Motor neuron (in vitro differentiated cells): ENCODE measurements around the gene ERC2. TPM values are rescaled to one million over a fixed set of nuclear protein-coding genes. Genes with fewer than 3 reads are reported as not detected.

Experiments
- ATAC-seq, 8 experiments: fragments of 200-7000 bp; cut with Tn5 transposase; replicated peaks in 6 of 8; 2 replicates each; pipeline ENCODE4 v1.8.0; 2021; ENCODE audit warnings: mild to moderate bottlenecking in 8 of 8, moderate library complexity in 8 of 8
- H3K27ac ChIP-seq, 2 donors: fragments of 250-450 bp; sonication (Bioruptor Pico); 2 replicates each; pipeline ENCODE4 v1.9.0; 2021; ENCODE audit warnings: antibody characterized with exemption in 2 of 2, mild to moderate bottlenecking in 2 of 2, moderate library complexity in 1 of 2
- H3K4me1 ChIP-seq, 2 donors: fragments of 250-450 bp; sonication (Bioruptor Pico); replicated peaks in 1 of 2; 2 replicates each; pipeline ENCODE4 v1.6.1; 2021; ENCODE audit warnings: antibody characterized with exemption in 2 of 2, mild to moderate bottlenecking in 2 of 2, moderate library complexity in 1 of 2
- H3K4me3 ChIP-seq, 5 donors: fragments of 250-450 bp; sonication (Bioruptor Pico); 2 replicates each; pipeline ENCODE4 v1.9.0; 2021; ENCODE audit warnings: antibody characterized with exemption in 5 of 5, mild to moderate bottlenecking in 5 of 5, moderate library complexity in 4 of 5
- WGBS, 10 experiments: fragments of 450-650 bp; shearing (Covaris generic); methylation state at CpG; one replicate each; pipeline ENCODE4 v1.0.0; 2022; 5-methylcytosine and 5-hydroxymethylcytosine counted together
- in situ Hi-C, 9 experiments: fragments of 400-800 bp; cut with MboI; loops; one replicate each; pipeline ENCODE4 v1.15.0; 2021; ENCODE audit warnings: low sequenced_read_pairs in 9 of 9, low pct_unique_long_range_greater_than_20kb in 2 of 9; ENCODE audit not compliant: unreplicated experiment in 9 of 9
- total RNA-seq, 8 experiments: library from RNA; unstranded; fragments of 300-600 nt; gene quantifications; 2 replicates each; pipeline versions ENCODE4 v1.2.3 to v1.2.4, GENCODE V29; 2022

Gene ERC2
- total RNA-seq, 8 experiments from 2014 or later: 1.0 to 28.0 (median 18.2) TPM

DNA sequence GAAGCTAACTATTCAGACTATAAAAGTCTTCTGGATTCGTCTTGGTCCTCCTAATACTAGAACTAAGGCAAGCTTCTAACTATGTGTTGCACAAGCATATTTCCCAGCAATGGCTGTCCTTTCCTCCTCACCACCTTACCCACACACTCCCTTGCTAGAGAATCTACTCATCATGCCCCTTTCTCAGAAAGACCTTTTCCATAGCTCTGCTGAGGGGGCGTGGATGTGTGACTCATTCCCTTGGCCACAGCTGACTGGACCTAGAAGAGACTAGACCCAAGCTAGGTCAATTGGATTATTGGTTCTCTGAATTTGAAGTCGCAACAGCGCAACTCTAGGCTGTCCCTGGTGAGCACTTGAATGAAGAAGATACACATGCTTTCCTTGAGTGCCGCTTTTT, 47.1 kb downstream of the ERC2 start:
- 10 to 100% (median 67%) methylated on average over 1 to 4 of the region's 5 CpGs; no CpG with 5 or more reads in 2 of the 10 experiments for WGBS, 10 experiments
- no peak for ATAC-seq
- in situ Hi-C loops: no loop called here
- Histone ChIP-seq H3K4me1 (no peaks in the 10 kb centered on the region), H3K4me3 (no peak overlapping the region), H3K27ac (no peak overlapping the region)

DNA sequence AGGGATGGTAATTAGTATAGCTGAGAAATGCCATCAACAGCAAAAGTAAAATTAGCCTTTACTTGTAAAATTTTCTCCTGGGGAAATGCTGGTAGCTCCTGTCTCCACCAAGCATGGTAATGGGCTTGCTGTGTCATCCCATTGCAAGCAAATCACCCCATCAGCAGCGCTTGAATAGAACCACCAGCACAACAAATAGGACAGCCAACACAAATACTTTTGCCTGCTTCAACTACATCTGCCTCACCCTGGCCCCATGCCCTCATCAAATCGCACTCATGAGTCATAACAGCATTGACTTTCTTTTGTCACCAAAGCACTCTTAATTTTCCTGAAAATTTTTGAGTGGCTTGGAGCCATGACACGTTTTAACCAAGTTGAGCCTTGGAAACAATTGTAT, 52.6 kb downstream of the ERC2 start:
- in situ Hi-C loops: no loop called here
- peak in 2 of 8 experiments; percentile 33 to 51 for ATAC-seq
- no peak overlapping the region for H3K27ac ChIP-seq
- H3K4me1 ChIP-seq: no peaks in the 10 kb centered on the region
- whole genome bisulfite sequencing, 10 experiments: 0 to 100% (median 60%) methylated on average over 1 to 3 of the region's 3 CpGs; no CpG with 5 or more reads in 1 of the 10 experiments
- no peak overlapping the region for H3K4me3 ChIP-seq

DNA sequence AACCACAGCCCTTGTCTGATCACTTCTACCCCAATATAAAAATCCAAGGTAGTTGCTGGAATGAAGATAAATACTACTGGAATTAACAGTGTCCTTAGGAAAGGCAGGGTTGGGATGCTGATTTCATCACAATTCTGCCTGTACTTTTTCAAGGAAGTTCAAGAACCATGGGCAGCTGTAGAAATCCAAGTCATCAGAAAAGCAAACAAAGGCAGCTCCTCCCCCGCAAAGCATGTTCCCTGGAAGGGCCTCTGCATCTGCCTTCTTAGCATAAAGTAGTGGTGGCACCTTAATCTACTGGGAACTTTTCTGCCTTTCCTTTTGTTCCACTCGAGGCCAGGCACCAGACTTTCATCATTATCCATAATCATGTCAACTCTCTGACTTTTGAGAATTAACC, 54.4 kb downstream of the ERC2 start:
- in situ Hi-C loops: no loop called here
- H3K27ac ChIP-seq: no peak overlapping the region
- WGBS, 10 experiments: 0 to 60% (median 29%) methylated on average over 1 to 2 of the region's 2 CpGs; no CpG with 5 or more reads in 4 of the 10 experiments
- H3K4me3 ChIP-seq: no peak overlapping the region
- no peaks in the 10 kb centered on the region for H3K4me1 ChIP-seq
- ATAC-seq: peak in 1 of 8 experiments; percentile 38

DNA sequence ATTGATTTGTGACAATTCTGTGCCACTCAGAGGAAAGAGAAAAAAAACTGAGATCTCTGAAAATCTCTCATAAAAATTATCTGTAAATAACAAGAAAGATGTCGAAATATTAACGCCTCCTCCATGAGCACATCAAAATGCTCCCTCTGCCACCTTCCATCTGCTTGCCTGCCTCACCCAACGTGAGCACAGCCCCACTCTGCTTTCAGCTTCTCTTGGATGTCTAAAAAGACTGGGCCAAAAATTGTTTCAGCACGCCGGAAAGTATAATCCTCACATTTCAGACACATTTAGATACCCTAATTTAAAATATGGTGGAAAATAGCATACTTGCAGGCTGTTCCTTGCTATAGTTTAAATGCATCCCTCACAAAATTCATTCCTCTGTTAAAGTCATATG, 57.1 kb downstream of the ERC2 start:
- in situ Hi-C loops: no loop called here
- no peak for ATAC-seq
- WGBS, 10 experiments: 14 to 100% (median 90%) methylated on average over 1 to 5 of the region's 5 CpGs; no CpG with 5 or more reads in 1 of the 10 experiments
- Histone ChIP-seq H3K4me3 (no peak overlapping the region), H3K27ac (no peak overlapping the region), H3K4me1 (no peaks in the 10 kb centered on the region)

- Histone ChIP-seq H3K4me3 (no peak overlapping the region), H3K4me1 (no peaks in the 10 kb centered on the region), H3K27ac (no peak overlapping the region)
- ATAC-seq: no peak
- in situ Hi-C loops: no loop called here
These were observed 57.7 kb downstream of the ERC2 start for GRCh38 chr3:56410576-56410975.

GRCh38 chr3:56409790-56410189, 58.5 kb downstream of the ERC2 start:
- in situ Hi-C loops: no loop called here
- WGBS, 10 experiments: 40 to 100% (median 91%) methylated on average over 1 to 3 of the region's 3 CpGs
- Histone ChIP-seq H3K4me1 (no peaks in the 10 kb centered on the region), H3K4me3 (no peak overlapping the region), H3K27ac (no peak overlapping the region)
- no peak for ATAC-seq

GRCh38 chr3:56408761-56409196, 59.5 kb downstream of the ERC2 start:
- Histone ChIP-seq H3K4me3 (no peak overlapping the region), H3K4me1 (no peaks in the 10 kb centered on the region), H3K27ac (no peak overlapping the region)
- in situ Hi-C loops: no loop called here
- ATAC-seq: peak in 1 of 8 experiments; percentile 48
- 20 to 100% (median 80%) methylated on average over 1 to 9 of the region's 18 CpGs; no CpG with 5 or more reads in 3 of the 10 experiments for WGBS, 10 experiments

GRCh38 chr3:56406826-56407515, 61.3 kb downstream of the ERC2 start:
- no peak for ATAC-seq
- WGBS, 10 experiments: 10 to 100% (median 79%) methylated on average over 1 to 4 of the region's 4 CpGs; no CpG with 5 or more reads in 1 of the 10 experiments
- in situ Hi-C loops: no loop called here
- Histone ChIP-seq H3K27ac (no peak overlapping the region), H3K4me3 (no peak overlapping the region), H3K4me1 (no peaks in the 10 kb centered on the region)

DNA sequence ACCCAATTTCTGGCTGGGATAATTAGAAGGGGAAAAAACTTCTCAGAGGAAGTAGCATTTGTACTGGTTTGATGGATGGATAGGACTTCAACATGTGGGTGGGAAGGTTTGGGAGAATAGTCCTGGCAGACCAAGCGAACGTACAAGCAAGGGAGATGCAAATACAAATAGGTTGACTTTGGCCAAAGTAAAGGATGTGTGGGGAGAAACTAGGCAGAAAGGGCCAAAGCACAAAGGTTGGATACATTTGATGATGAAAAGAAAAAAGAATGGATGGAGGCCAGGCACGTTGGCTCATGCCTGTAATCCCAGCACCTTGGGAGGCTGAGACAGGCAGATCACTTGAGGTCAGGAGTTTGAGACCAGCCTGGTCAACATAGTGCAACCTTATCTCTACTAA, 63.4 kb downstream of the ERC2 start:
- 17 to 100% (median 81%) methylated on average over 1 to 3 of the region's 3 CpGs; no CpG with 5 or more reads in 2 of the 10 experiments for WGBS, 10 experiments
- ATAC-seq: no peak

DNA sequence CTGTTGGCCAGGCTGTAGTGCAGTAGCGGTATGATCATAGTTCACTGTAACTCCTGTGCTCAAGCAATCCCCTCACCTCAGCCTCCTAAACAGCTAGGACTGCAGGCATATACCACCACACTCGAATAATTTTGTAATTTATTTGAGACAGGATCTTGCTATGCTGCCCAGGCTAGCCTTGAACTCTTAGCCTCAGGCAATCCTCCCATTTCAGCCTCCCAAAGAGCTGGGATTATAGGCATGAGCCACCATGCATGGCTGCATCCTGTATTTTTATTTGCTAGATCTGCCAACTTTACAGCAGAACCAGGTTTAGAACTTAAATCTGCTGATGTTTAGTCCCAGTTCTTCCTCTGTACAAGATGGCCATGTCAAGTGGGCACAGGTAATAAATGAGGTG, 69.6 kb downstream of the ERC2 start:
- 0 to 100% (median 40%) methylated on average over 1 to 2 of the region's 2 CpGs; no CpG with 5 or more reads in 5 of the 10 experiments for WGBS, 10 experiments
- ATAC-seq: no peak
- Histone ChIP-seq H3K27ac (no peak overlapping the region), H3K4me3 (no peak overlapping the region), H3K4me1 (peaks cover 0 to 3% of the 10 kb centered on the region in 2 donors)
- in situ Hi-C loops: no loop called here

More for the DNA sequence above, 63.4 kb downstream of the ERC2 start:
- Histone ChIP-seq H3K4me3 (no peak overlapping the region), H3K27ac (no peak overlapping the region), H3K4me1 (no peaks in the 10 kb centered on the region)
- in situ Hi-C loops: no loop called here

DNA sequence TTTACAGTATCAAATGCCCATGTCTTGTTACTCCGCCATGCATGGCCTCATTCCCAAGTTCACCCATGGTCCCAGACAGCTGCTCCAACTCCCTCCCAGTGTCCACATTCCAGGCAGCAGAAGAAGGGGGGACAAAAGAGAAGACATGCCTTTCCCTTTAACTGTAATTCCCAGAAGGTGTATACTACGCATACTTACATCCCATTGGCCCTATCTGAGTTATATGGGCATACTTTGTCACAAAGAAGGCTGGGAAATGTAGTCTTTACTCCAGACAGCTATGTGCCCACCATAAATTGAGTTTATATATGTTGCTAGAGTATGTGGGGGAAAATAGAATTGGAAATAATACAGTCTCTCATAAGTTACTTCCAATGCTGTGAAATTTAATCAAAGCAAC, 70.5 kb downstream of the ERC2 start:
- H3K4me1 ChIP-seq: peaks cover 0 to 3% of the 10 kb centered on the region in 2 donors
- no peak for ATAC-seq
- WGBS, 10 experiments: 0 to 100% (median 87%) methylated on average over 1 to 2 of the region's 2 CpGs; no CpG with 5 or more reads in 3 of the 10 experiments
- H3K4me3 ChIP-seq: no peak overlapping the region
- no peak overlapping the region for H3K27ac ChIP-seq
- in situ Hi-C loops: no loop called here

DNA sequence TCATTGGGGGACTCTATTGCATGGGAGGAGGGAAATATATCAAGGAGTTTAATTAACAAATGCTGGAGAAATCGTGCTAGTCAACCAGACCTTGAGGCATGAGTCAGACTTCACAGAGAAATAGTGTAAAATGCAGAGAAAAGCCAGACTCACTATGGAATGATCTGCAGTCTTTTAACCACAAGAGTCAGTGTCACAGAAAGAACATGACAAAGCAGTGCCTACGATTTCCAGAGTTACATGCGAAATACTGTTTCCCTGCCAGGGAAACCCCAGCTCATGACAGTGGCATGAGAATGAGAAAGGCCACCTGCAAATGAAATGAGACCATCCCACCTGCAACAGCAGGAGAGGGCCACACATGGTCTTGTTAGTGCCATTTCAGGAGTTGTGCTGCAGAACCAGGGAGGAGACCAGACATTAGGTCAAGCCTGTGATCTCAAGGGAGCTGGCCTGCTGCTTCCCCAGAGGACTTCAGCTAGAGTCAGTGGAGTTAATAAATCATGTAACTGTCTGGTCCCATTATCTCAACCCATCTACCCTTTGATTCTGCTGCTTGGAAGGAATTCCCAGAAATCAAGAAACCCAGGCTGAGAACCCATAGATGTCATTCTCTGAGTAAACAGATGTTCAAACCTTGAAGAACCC, 79.0 kb downstream of the ERC2 start:
- WGBS, 10 experiments: 0 to 100% (median 50%) methylated on average over 1 to 3 of the region's 3 CpGs; no CpG with 5 or more reads in 1 of the 10 experiments
- in situ Hi-C loops: no loop called here
- Histone ChIP-seq H3K27ac (no peak overlapping the region), H3K4me1 (peaks cover 8 to 9% of the 10 kb centered on the region in 2 donors), H3K4me3 (no peak overlapping the region)
- peak in 7 of 8 experiments; percentile 26 to 83 (median 67) for ATAC-seq

- H3K4me3 ChIP-seq: no peak overlapping the region
- peaks cover 4 to 8% of the 10 kb centered on the region in 2 donors for H3K4me1 ChIP-seq
- no peak overlapping the region for H3K27ac ChIP-seq
- 0 to 100% (median 74%) methylated on average over 1 to 3 of the region's 3 CpGs for WGBS, 10 experiments
- in situ Hi-C loops: no loop called here
- ATAC-seq: no peak
These were observed 85.2 kb downstream of the ERC2 start for GRCh38 chr3:56383092-56383491.
